ENCODE measurements around the gene MMP24OS. TPM values are rescaled to one million over a fixed set of nuclear protein-coding genes. Genes with fewer than 3 reads are reported as not detected.

MMP24OS gene
- total RNA-seq, 6 donors from 2014 or later = 27.8 to 145 (median 42.6) TPM

- Histone ChIP-seq H3K4me1 (peaks cover 10 to 25% (median 18%) of the 10 kb centered on the region in 4 donors), H3K27me3 (no peaks in the 10 kb centered on the region), H3K27ac (peak overlapping the region in 3 of 4 donors; percentile 84 to 90 (median 84)), H3K36me3 (peaks cover under 1 to 16% (median 6%) of the 10 kb centered on the region in 4 donors), H3K9me3 (no peaks in the 10 kb centered on the region), H3K4me3 (peak overlapping the region; percentile 80 to 99 (median 90))
- DNase-seq (no peak), ATAC-seq (ENCODE audit: low FRiP score in 2 of 2) (no peak)
- TF ChIP-seq EP300 (IDR thresholded peaks at IDR 0.05) = no peak
- TF ChIP-seq CTCF (IDR thresholded peaks at IDR 0.05) = no peak
- TF ChIP-seq POLR2A (IDR thresholded peaks at IDR 0.05) = no peak
- WGBS, 2 donors = 48 to 55% methylated on average over 19 of the region's 19 CpGs
Observed at GRCh38 chr20:35284992-35285805, 7.3 kb upstream of the MMP24OS start.

- peak; percentile 83 to 94 for DNase-seq
- WGBS, 2 donors = 2% methylated on average over 24 to 45 of the region's 61 CpGs
- TF ChIP-seq EP300 (IDR thresholded peaks at IDR 0.05) = no peak
- TF ChIP-seq POLR2A (IDR thresholded peaks at IDR 0.05) = peak in 2 of 4 donors; percentile 7 to 38
- no peak for TF ChIP-seq CTCF (IDR thresholded peaks at IDR 0.05)
- peak; percentile 49 to 64 for TF ChIP-seq POLR2AphosphoS5 (IDR thresholded peaks at IDR 0.05)
- Histone ChIP-seq H3K9me3 (no peaks in the 10 kb centered on the region), H3K36me3 (peaks cover 3 to 24% (median 13%) of the 10 kb centered on the region in 4 donors), H3K27ac (peak within 1 kb of the TSS; percentile 84 to 90 (median 84)), H3K4me1 (peaks cover 10 to 25% (median 18%) of the 10 kb centered on the region in 4 donors), H3K4me3 (peak within 1 kb of the TSS; percentile 80 to 99 (median 90)), H3K27me3 (no peaks in the 10 kb centered on the region)
- ATAC-seq (ENCODE audit: low FRiP score in 2 of 2) = peak; percentile 93 to 96
Observed at GRCh38 chr20:35284267-35284991, 6.5 kb upstream of the MMP24OS start, which contains the start of gene EIF6. TSS of gene EIF6 (minus strand) at chr20:35284772. CDS start at chr20:35284487, 285 bp downstream.

- TF ChIP-seq POLR2A (IDR thresholded peaks at IDR 0.05) (no peak), CTCF (IDR thresholded peaks at IDR 0.05) (no peak), EP300 (IDR thresholded peaks at IDR 0.05) (no peak), POLR2AphosphoS5 (IDR thresholded peaks at IDR 0.05) (no peak)
- H3K4me1 ChIP-seq = peaks cover 10 to 25% (median 18%) of the 10 kb centered on the region in 4 donors
- no peaks in the 10 kb centered on the region for H3K9me3 ChIP-seq
- peaks cover 5 to 31% (median 20%) of the 10 kb centered on the region in 4 donors for H3K36me3 ChIP-seq
- H3K27ac ChIP-seq = peak overlapping the region; percentile 84 to 90 (median 84)
- no peaks in the 10 kb centered on the region for H3K27me3 ChIP-seq
- ATAC-seq (ENCODE audit: low FRiP score in 2 of 2) (peak; percentile 1 to 22), DNase-seq (no peak)
- H3K4me3 ChIP-seq = peak overlapping the region; percentile 80 to 99 (median 90)
- whole genome bisulfite sequencing, 2 donors = 22 to 29% methylated on average over 17 to 24 of the region's 24 CpGs
Observed at GRCh38 chr20:35283441-35284266, 5.7 kb upstream of the MMP24OS start.

- WGBS, 2 donors = 95 to 96% methylated on average over 10 of the region's 10 CpGs
- Histone ChIP-seq H3K27me3 (no peaks in the 10 kb centered on the region), H3K4me3 (no peak overlapping the region), H3K27ac (no peak overlapping the region), H3K9me3 (no peaks in the 10 kb centered on the region), H3K36me3 (peaks cover 5 to 36% (median 23%) of the 10 kb centered on the region in 4 donors), H3K4me1 (peaks cover 22 to 39% (median 27%) of the 10 kb centered on the region in 4 donors)
- no peak for TF ChIP-seq CTCF (IDR thresholded peaks at IDR 0.05)
- no peak for TF ChIP-seq POLR2AphosphoS5 (IDR thresholded peaks at IDR 0.05)
- no peak for TF ChIP-seq EP300 (IDR thresholded peaks at IDR 0.05)
- no peak for TF ChIP-seq POLR2A (IDR thresholded peaks at IDR 0.05)
- DNase-seq (no peak), ATAC-seq (ENCODE audit: low FRiP score in 2 of 2) (no peak)
Observed at GRCh38 chr20:35281506-35282101, 3.7 kb upstream of the MMP24OS start.
